GM19328 (cell line): ENCODE data around the gene STK38L.
A peak's percentile ranks its signal among the peaks of the same experiment; 100 is the strongest.
"Not testable (repeated sequence)": the region's sequence is repeated elsewhere in the genome, so short reads cannot be mapped to it uniquely, and the experiment has no call there.

ENCODE experiments used
- ATAC-seq: cut with Tn5 transposase; IDR thresholded peaks from one replicate; pipeline ENCODE4 v1.9.1; 2021; ENCODE audit warnings: mild to moderate bottlenecking, moderate library complexity; ENCODE audit not compliant: unreplicated experiment

The STK38L gene

DNA sequence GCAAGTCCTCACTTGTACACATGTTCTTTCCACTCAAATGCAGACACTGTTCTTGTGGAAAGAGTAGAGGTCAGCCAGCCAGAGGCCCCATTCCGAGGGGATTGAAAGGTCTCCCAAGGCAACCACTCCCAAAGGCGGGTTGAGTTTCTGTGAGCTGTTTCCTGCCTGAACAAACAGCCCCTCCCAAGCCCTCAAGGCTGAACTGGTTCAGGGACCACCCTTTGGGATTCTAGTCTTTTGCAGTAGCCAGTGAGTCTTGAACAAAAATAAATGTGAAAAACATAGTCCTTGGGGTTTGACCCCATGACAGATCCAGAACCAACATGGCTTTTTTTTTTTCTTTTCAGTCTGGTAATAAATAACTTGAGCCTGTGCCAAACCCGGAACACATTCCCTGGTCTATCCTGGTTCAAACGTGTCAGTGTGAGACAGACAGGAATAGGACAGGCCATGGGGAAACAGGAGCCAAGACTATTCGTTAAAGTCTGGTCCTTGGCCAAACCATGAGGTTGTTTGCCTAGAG, 17.6 kb upstream of the STK38L start:
- no peak for ATAC-seq

GRCh38 chr12:27229367-27229766, 14.7 kb upstream of the STK38L start:
- no peak for ATAC-seq

- not testable (repeated sequence) for ATAC-seq
Measured at GRCh38 chr12:27231374-27231773, 12.7 kb upstream of the STK38L start.

GRCh38 chr12:27233814-27234213, 10.3 kb upstream of the STK38L start:
- no peak for ATAC-seq

- no peak for ATAC-seq
Measured at GRCh38 chr12:27236498-27236897, 7.6 kb upstream of the STK38L start.

- ATAC-seq = peak; percentile 59
Measured at GRCh38 chr12:27237790-27238771, 6.0 kb upstream of the STK38L start.

GRCh38 chr12:27243006-27243405, 1.1 kb upstream of the STK38L start:
- no peak for ATAC-seq

DNA sequence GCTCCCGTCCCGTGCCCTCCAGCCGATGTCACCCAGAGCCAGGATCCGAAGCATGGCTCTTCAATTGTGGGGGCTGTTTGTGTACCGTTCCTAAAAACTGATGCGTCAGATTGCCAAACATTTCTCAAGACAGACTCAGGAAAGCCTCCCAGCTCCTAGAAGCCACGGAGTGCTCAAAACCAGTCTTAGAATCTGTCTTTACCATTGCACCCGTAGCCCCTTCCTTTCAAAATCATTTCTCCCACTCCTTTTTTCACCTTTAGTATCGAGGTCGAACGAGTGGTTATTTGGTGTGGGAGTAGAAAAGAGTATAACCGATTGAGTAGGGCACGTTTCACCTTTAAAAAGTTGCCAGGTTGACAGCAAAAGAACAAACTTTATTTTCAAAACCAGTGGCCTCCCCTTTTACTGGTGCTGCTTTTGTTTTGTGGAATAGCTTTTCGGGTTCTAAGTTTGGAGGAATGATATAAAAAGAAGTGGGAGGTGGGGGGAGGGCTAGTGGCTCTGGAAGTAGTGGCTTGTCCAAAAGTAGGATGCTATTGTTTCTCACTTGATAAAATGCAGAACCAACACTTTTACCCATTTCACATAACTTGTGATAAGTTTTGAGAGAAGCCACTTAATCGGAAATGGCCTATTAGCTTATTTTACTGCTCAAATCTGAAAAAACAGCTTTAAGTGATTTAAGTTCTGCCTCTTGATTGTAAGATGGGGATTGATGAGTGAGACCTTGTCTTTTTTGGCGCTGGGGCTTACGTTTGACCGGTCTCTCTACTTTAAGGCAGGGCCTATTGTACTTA, 803 bp downstream of the STK38L start:
- ATAC-seq = no peak

DNA sequence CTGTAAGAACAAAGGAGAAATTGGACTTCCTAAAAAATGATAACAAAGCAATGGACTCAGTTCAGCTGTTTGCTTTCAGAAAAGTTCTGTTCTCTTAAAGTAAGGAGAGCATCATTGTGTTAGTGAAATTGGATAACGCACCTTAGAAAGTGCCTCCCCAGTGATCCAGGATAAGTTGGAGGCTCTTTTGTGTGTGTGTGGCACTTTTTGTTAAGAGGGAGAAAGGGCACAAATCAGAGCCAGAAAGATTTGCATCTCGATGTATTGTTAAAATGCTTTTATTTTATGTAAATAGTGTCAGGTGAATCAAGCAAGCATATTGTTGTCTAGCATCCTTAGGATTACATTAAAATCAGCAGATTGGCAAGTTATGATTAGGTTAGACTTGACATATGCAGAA, 2.1 kb downstream of the STK38L start:
- no peak for ATAC-seq

GRCh38 chr12:27246774-27247173, 2.7 kb downstream of the STK38L start:
- no peak for ATAC-seq

DNA sequence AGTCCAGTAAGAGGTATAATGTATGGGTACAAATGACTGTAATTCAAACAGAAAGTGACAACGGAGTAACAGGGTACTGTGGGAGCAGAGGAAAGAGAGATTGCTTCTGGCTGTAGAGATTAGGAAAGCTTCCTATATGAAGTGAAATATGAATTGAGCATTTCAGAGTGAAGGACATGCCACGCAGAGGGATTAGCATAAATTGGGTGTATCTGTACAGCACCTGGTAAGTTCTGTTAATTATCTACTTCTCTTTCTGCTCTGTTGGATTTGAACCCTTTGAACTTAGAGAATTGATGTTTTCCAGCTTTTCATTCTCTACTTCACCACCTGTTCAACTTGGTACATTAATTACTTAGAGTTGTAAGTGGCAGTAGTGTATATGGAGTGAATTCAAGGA, 8.8 kb downstream of the STK38L start:
- no peak for ATAC-seq

GRCh38 chr12:27253347-27253746, 9.3 kb downstream of the STK38L start:
- ATAC-seq = no peak

- ATAC-seq = no peak
Measured at GRCh38 chr12:27255806-27256205, 11.7 kb downstream of the STK38L start.

- ATAC-seq = no peak
Measured at GRCh38 chr12:27257104-27257843, 13.2 kb downstream of the STK38L start.

GRCh38 chr12:27260746-27261145, 16.7 kb downstream of the STK38L start:
- no peak for ATAC-seq

DNA sequence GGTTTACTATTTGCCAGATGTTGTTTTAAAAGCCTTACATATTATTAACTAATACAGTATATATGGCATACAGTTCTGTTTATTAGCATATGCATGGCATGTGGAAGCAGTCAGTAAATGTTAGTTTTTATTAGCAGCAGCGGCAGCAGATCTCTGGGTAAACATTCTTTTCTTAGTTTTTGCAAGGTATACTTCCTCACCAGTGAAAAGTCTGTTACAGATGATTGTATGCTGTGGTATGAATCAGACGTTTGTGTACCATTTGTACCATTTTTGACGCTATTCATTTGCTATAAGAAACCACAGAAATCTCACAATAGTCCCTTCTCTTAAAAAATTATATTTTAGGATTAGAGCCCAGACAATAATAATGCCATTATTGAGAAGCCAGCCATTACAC, 17.8 kb downstream of the STK38L start:
- no peak for ATAC-seq

DNA sequence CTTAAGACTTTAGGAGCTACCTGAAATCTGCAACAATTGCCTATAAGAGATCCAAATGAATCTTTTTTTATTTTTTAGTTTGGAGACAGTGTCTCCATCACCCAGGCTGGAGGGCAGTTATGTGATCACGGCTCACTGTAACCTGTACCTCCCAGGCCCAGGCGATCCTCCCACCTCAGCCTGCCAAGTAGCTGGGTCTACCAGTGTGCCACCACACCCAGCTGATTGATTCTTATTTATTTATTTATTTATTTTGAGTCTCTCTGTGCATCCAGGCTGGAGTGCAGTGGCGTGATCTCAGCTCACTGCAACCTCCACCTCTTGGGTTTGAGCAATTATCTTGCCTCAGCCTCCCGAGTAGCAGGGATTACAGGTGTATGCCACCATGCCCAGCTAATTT, 26.1 kb downstream of the STK38L start:
- ATAC-seq = no peak

GRCh38 chr12:27271206-27271605, 27.1 kb downstream of the STK38L start:
- ATAC-seq = no peak

DNA sequence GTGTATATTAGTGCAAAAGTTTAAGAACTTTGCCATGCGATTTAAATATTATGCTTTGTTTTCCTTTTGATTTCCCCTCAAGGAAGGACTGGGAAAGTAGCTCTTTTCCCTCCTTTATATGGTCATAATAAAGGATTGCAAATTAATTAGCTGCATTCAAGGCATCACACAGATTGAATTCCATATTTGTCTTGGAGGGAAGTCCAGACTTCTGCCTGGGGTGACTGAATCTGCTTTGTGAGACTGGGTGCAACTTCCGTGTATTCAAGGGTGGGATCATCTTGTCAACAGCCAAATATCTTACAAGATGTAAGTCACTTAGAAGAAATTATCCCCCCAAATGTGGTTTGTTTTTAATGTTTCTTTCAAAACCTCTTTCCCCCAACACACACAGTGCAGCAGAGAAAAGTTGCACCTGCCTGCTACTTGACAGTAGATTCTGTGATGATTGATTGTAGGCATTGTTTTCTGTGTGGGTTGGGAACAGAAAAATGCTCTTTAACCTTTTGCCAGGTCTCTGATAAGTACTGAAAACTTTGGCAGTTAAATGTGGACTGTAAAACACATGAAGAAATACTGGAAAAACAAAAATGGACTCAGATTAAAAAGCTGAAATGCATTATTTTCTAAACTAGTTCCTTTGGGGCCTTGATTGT, 28.4 kb downstream of the STK38L start:
- no peak for ATAC-seq

DNA sequence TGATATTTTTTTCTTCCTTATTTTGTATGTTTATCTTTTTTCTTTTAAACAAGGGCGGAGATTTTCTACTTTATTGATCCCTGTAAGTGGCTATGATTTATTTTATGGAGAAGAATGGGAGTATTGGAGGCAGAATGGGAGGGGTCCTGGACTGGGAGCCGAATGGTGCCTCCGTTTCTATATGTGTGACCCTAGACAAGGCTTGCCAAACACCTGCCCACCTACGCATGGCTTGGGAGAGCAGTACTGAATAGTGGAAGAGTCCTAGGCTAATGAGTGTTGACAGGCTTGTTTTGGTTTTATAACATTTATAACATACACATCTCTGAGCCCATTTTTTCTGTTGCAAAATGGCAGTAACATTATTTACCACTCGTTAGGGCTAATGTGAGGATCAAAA, 29.0 kb downstream of the STK38L start:
- no peak for ATAC-seq
